Measurements from ENCODE around the gene RALGAPA2.

DNA sequence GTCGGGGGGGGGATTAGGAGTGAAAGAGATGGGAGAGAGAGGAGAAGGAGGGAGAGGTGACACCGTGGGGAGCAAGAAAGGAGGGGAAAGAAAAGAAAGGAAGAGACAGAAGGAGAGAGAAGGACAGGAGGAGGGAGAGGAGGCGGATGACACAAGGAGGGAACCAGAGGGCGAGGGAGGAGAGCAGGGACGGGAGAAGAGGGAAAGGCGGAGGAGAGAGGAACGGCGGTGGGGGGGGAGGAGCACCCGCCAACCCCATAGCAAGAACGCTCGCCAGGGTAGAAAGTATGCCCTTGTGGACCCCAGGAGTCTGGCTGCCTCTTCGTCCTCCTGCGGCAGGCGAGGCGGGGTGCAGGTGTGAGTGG, 349.0 kb downstream of the RALGAPA2 start:
- TF ChIP-seq, protein P1, sequence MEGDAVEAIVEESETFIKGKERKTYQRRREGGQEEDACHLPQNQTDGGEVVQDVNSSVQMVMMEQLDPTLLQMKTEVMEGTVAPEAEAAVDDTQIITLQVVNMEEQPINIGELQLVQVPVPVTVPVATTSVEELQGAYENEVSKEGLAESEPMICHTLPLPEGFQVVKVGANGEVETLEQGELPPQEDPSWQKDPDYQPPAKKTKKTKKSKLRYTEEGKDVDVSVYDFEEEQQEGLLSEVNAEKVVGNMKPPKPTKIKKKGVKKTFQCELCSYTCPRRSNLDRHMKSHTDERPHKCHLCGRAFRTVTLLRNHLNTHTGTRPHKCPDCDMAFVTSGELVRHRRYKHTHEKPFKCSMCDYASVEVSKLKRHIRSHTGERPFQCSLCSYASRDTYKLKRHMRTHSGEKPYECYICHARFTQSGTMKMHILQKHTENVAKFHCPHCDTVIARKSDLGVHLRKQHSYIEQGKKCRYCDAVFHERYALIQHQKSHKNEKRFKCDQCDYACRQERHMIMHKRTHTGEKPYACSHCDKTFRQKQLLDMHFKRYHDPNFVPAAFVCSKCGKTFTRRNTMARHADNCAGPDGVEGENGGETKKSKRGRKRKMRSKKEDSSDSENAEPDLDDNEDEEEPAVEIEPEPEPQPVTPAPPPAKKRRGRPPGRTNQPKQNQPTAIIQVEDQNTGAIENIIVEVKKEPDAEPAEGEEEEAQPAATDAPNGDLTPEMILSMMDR (IDR thresholded peaks at IDR 0.05; ENCODE audit: low read depth, low read length): no peak
- TF ChIP-seq POLR2A (IDR thresholded peaks at IDR 0.05; ENCODE audit: extremely low read depth, insufficient read length): no peak
- TF ChIP-seq, protein P2, sequence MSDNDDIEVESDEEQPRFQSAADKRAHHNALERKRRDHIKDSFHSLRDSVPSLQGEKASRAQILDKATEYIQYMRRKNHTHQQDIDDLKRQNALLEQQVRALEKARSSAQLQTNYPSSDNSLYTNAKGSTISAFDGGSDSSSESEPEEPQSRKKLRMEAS (IDR thresholded peaks at IDR 0.05; ENCODE audit: low read depth, low read length): no peak
